Measurements from ENCODE around the gene P2RX6.

The P2RX6 gene

GRCh38 chr22:20996031-20996410 is 18.9 kb upstream of the P2RX6 start:
- peaks cover 73% of the 10 kb centered on the region for H3K36me3 ChIP-seq (replicated peaks)
- H3K27me3 ChIP-seq (replicated peaks) = no peaks in the 10 kb centered on the region
- in situ Hi-C loops (cut with HindIII; ENCODE audit: low pct_ligation_motif_present, low sequenced_read_pairs) = no loop called here
- no peak overlapping the region for H3K27ac ChIP-seq
- no peak for DNase-seq
- TF ChIP-seq CTCF (IDR thresholded peaks at IDR 0.05; ENCODE audit: low read depth, low read length, missing control alignments) = no peak
- H3K4me3 ChIP-seq (ENCODE audit: low read depth, low read length) = no peak overlapping the region

DNA sequence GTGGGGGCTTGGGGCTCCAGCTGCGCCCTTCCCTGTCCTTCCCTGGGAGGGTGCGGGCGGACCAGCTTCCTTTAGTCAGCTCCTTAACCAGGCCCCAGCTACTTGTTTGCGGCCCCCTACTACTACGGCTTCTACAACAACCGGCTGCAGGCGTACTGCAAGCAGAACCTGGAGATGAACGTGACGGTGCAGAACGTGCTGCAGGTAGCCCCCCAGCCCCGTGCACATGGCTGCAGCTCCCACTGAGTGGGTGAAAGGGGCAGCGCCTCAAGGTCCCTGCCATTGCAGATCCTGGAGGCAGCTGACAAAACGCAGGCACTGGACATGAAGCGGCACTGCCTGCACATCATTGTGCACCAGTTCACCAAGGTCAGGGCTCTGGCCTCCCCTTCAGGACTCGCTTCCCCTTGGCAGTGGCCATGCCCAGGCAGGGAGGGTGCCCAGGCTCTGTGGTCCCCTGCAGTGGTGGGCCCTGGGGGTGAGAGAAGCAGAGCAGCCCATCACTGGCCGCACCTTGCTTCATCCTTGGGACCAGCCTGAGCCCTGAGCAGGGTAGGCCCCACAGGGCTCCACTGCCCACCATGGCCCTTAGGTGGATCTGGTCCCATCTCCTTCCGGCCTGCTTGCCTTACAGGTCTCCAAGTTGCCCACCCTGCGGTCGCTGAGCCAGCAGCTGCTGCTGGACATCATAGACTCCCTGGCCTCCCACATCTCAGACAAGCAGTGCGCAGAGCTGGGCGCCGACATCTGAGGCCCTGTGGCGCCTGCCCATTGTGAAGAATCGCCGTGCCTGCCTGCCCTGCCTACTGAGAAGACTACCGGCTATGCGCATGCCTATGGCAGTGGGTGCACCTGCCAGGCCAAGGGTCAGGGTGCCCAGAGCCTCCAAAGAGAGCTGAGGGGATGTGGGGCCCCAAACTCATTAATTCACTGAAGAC is 18.1 kb upstream of the P2RX6 start:
- in situ Hi-C loops (cut with HindIII; ENCODE audit: low pct_ligation_motif_present, low sequenced_read_pairs) = no loop called here
- Histone ChIP-seq H3K27me3 (replicated peaks) (no peaks in the 10 kb centered on the region), H3K4me3 (ENCODE audit: low read depth, low read length) (no peak overlapping the region), H3K27ac (no peak overlapping the region), H3K36me3 (replicated peaks) (peaks cover 66% of the 10 kb centered on the region)
- no peak for TF ChIP-seq CTCF (IDR thresholded peaks at IDR 0.05; ENCODE audit: low read depth, low read length, missing control alignments)
- DNase-seq = no peak

GRCh38 chr22:20997536-20998257 is 17.3 kb upstream of the P2RX6 start:
- H3K27me3 ChIP-seq (replicated peaks) = no peaks in the 10 kb centered on the region
- no peak for TF ChIP-seq CTCF (IDR thresholded peaks at IDR 0.05; ENCODE audit: low read depth, low read length, missing control alignments)
- H3K36me3 ChIP-seq (replicated peaks) = peaks cover 57% of the 10 kb centered on the region
- H3K27ac ChIP-seq = no peak overlapping the region
- in situ Hi-C loops (cut with HindIII; ENCODE audit: low pct_ligation_motif_present, low sequenced_read_pairs) = no loop called here
- DNase-seq = no peak
- H3K4me3 ChIP-seq (ENCODE audit: low read depth, low read length) = no peak overlapping the region

GRCh38 chr22:20998411-20999336 is 16.3 kb upstream of the P2RX6 start:
- no peak for TF ChIP-seq CTCF (IDR thresholded peaks at IDR 0.05; ENCODE audit: low read depth, low read length, missing control alignments)
- H3K27ac ChIP-seq = no peak overlapping the region
- H3K27me3 ChIP-seq (replicated peaks) = no peaks in the 10 kb centered on the region
- no peak for DNase-seq
- in situ Hi-C loops (cut with HindIII; ENCODE audit: low pct_ligation_motif_present, low sequenced_read_pairs) = no loop called here
- peaks cover 48% of the 10 kb centered on the region for H3K36me3 ChIP-seq (replicated peaks)
- no peak overlapping the region for H3K4me3 ChIP-seq (ENCODE audit: low read depth, low read length)

DNA sequence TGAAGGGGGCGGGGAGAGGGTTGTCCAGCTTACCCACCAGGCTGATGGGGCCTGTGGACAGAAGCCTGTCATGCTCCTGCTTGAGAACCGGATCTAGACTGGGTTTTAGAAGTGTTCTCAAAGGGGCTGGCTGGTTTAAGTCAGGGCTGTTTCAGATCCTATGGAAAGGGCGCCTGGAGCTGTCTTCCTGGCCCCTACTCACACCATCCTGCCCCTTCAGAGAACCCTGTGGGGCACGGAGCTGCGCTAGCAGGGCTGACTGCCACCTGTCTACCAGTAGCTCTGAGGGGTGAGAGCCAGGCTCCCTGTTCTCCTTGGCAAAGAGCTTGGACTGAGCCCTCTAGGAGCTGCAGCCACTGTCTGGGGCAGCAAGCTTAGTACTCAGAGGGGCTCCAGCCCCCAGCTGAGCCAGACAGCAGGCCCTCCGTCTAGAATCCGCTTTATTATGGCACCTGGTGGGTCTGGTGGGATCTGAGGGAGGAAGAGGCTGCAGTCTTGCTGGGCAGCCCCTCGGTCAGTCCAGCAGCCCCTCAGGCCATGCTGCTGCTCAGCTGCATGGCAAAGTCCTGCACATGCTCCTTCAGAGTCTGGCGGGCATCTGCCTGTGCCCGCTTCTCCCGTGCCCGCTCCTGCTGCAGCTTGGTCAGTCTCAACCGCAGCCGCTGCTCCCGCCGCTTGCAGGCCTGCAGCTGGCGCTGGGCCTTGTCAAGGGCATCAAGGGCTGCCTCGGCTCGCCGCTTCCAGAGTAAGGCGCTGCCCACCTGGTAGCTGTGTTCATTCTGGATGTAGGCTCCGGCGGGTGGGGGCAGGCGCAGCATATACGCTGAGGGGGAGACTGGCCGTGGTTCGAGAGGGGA is 15.4 kb upstream of the P2RX6 start:
- Histone ChIP-seq H3K36me3 (replicated peaks) (peaks cover 40% of the 10 kb centered on the region), H3K27me3 (replicated peaks) (no peaks in the 10 kb centered on the region), H3K4me3 (ENCODE audit: low read depth, low read length) (no peak overlapping the region), H3K27ac (no peak overlapping the region)
- TF ChIP-seq CTCF (IDR thresholded peaks at IDR 0.05; ENCODE audit: low read depth, low read length, missing control alignments) = no peak
- DNase-seq = no peak
- in situ Hi-C loops (cut with HindIII; ENCODE audit: low pct_ligation_motif_present, low sequenced_read_pairs) = no loop called here
